HepG2 (cell line): ENCODE results near the gene SEC24A. TPM values are rescaled to one million over a fixed set of nuclear protein-coding genes. Genes with fewer than 3 reads are reported as not detected.
A peak's percentile ranks its signal among the peaks of the same experiment; 100 is the strongest.

ENCODE experiments used
- ATAC-seq: fragments of 200-7000 bp; cut with Tn5 transposase; 3 replicates; pipeline ENCODE4 v1.9.1; 2020; ENCODE audit warnings: mild to moderate bottlenecking, moderate library complexity
- BruUV-seq: library from RNA; stranded (reverse); fragments of 400-500 nt; replicated peaks from 2 replicates; lab custom pipeline; 2021; lab: Mats Ljungman, UMichigan
- CTCF ChIA-PET: fragments of 300-600 bp; formaldehyde crosslinking; extraction: SDS; loops from one replicate; lab custom pipeline; 2021; ENCODE audit warnings: low total read pairs, inconsistent platforms, low intra/inter-chr PET ratio; lab: Yijun Ruan, JAX
- POLR2A ChIA-PET: fragments of 350-600 bp; sonication (Branson Sonifier 250); formaldehyde crosslinking; loops from one replicate; lab custom pipeline; 2020; ENCODE audit warnings: antibody characterized with exemption, inconsistent platforms; lab: Yijun Ruan, JAX
- DNase-seq: peaks from one replicate; pipeline ENCODE4 v3.0.0-alpha.2; 2015; ENCODE audit warnings: low spot score
- FAIRE-seq: peaks from 3 replicates; lab custom pipeline; 2011; peaks lifted over from hg19 to GRCh38; lab: Jason Lieb, UNC
- H2AFZ ChIP-seq: one replicate; pipeline ENCODE4 v1.6.1; 2011; ENCODE audit warnings: low read length, inconsistent platforms
- H3K27ac ChIP-seq: fragments of 300-600 bp; 3 replicates; pipeline ENCODE4 v1.8.0; 2011; ENCODE audit warnings: mixed run types, mild to moderate bottlenecking, mixed read lengths, low read length, inconsistent platforms; ENCODE audit not compliant: insufficient read depth; ENCODE audit errors: extremely low read length
- H3K27me3 ChIP-seq, 2 experiments: fragments of 200-600 bp in 1 of 2; 2 replicates in 1 of 2; 3 replicates in 1 of 2; pipeline versions ENCODE4 v1.6.0 to v1.8.0; 2011; ENCODE audit warnings: low read length in 2 of 2, mild to moderate bottlenecking in 2 of 2, moderate library complexity in 2 of 2, inconsistent platforms in 1 of 2; ENCODE audit not compliant: insufficient read depth in 2 of 2, control insufficient read depth in 1 of 2
- H3K36me3 ChIP-seq, 2 experiments: fragments of 200-600 bp in 1 of 2; replicated peaks in 1 of 2; 2 replicates in 1 of 2; 3 replicates in 1 of 2; pipeline versions ENCODE4 v1.5.1 to v1.8.0; 2011; ENCODE audit warnings: low read length in 2 of 2, inconsistent platforms in 1 of 2; ENCODE audit not compliant: insufficient read depth in 2 of 2, control insufficient read depth in 1 of 2
- H3K4me1 ChIP-seq: 2 replicates; pipeline ENCODE4 v1.5.1; 2012; ENCODE audit warnings: low read length, inconsistent platforms; ENCODE audit not compliant: insufficient read depth
- H3K4me2 ChIP-seq: 2 replicates; pipeline ENCODE4 v1.6.0; 2011; ENCODE audit warnings: low read depth, low read length, inconsistent platforms
- H3K4me3 ChIP-seq, 3 experiments: fragments of 200-600 bp in 1 of 3; sonication (generic), shearing (Covaris generic) in 1 of 3; replicated peaks in 1 of 3; 2 replicates each; pipeline ENCODE4 v1.5.1; 2011 to 2016; ENCODE audit warnings: low read length in 3 of 3, inconsistent platforms in 2 of 3, low read depth in 2 of 3, mild to moderate bottlenecking in 2 of 3, control low read depth in 1 of 3, mixed read lengths in 1 of 3; ENCODE audit not compliant: insufficient read depth in 1 of 3
- H3K79me2 ChIP-seq: one replicate; pipeline ENCODE4 v1.6.1; 2011; ENCODE audit warnings: low read length, inconsistent platforms; ENCODE audit not compliant: insufficient read depth
- H3K9ac ChIP-seq: 2 replicates; pipeline ENCODE4 v1.6.0; 2011; ENCODE audit warnings: mild to moderate bottlenecking, low read depth, low read length, inconsistent platforms; ENCODE audit not compliant: insufficient read depth
- H3K9me3 ChIP-seq: 2 replicates; pipeline ENCODE4 v1.5.1; 2012; ENCODE audit warnings: mild to moderate bottlenecking, low read length
- H4K20me1 ChIP-seq: 2 replicates; pipeline ENCODE4 v1.6.0; 2011; ENCODE audit warnings: inconsistent platforms, mild to moderate bottlenecking, low read length, moderate library complexity; ENCODE audit not compliant: insufficient read depth
- ATF4 ChIP-seq, 2 experiments: fragments of 450-650 bp in 1 of 2; sonication (generic) in 1 of 2; formaldehyde crosslinking; IDR thresholded peaks; 2 replicates each; pipeline versions ENCODE4 v1.5.0 to v1.8.0; 2020 to 2022; ENCODE audit warnings: mild to moderate bottlenecking in 1 of 2, missing genetic modification reagents in 1 of 2
- FOXP4 ChIP-seq: sonication (generic); formaldehyde crosslinking; IDR thresholded peaks from 2 replicates; pipeline ENCODE4 v1.4.0; 2020; ENCODE audit warnings: missing genetic modification reagents
- MEF2D ChIP-seq: sonication (generic); formaldehyde crosslinking; IDR thresholded peaks from 2 replicates; pipeline ENCODE4 v1.5.1; 2020; ENCODE audit warnings: mild to moderate bottlenecking, missing genetic modification reagents
- NCOA2 ChIP-seq: sonication (generic); formaldehyde crosslinking; IDR thresholded peaks from 2 replicates; pipeline ENCODE4 v1.8.0; 2022; ENCODE audit warnings: inconsistent platforms
- NR2F2 ChIP-seq: IDR thresholded peaks from 2 replicates; pipeline ENCODE4 v1.6.1; 2012; ENCODE audit warnings: low read depth, inconsistent platforms, borderline replicate concordance
- PITX1 ChIP-seq: sonication (generic); formaldehyde crosslinking; IDR thresholded peaks from 2 replicates; pipeline ENCODE4 v1.5.1; 2020; ENCODE audit warnings: mild to moderate bottlenecking, missing genetic modification reagents
- RBFOX2 ChIP-seq: fragments of 200-400 bp; formaldehyde crosslinking; IDR thresholded peaks from 2 replicates; pipeline ENCODE4 v1.6.1; 2017; ENCODE audit warnings: low read depth, mild to moderate bottlenecking, low read length
- REPIN1 ChIP-seq: sonication (generic); formaldehyde crosslinking; IDR thresholded peaks from 2 replicates; pipeline ENCODE4 v1.8.0; 2022; ENCODE audit warnings: missing genetic modification reagents, low read depth, mild to moderate bottlenecking, borderline replicate concordance
- SOX13 ChIP-seq, 3 experiments: fragments of 450-650 bp in 1 of 3; sonication (generic) in 1 of 3; formaldehyde crosslinking in 1 of 3; IDR thresholded peaks in 2 of 3; conservative IDR thresholded peaks in 1 of 3; 2 replicates each; pipeline versions ENCODE4 v1.5.0 to v1.6.1; 2016 to 2020; ENCODE audit warnings: antibody characterized with exemption in 1 of 3, mild to moderate bottlenecking in 1 of 3, missing compliant biosample characterization in 1 of 3, missing genetic modification reagents in 1 of 3, moderate library complexity in 1 of 3
- SOX5 ChIP-seq: IDR thresholded peaks from 2 replicates; pipeline ENCODE4 v1.6.1; 2016; ENCODE audit warnings: borderline replicate concordance
- TCF12 ChIP-seq, 2 experiments: fragments of 450-650 bp in 1 of 2; sonication (generic) in 1 of 2; formaldehyde crosslinking in 1 of 2; IDR thresholded peaks; 2 replicates each; pipeline versions ENCODE4 v1.6.1 to v1.8.0; 2017 to 2022; ENCODE audit warnings: antibody characterized with exemption in 1 of 2, mild to moderate bottlenecking in 1 of 2, missing genetic modification reagents in 1 of 2, moderate library complexity in 1 of 2
- ZNF292 ChIP-seq: sonication (generic); formaldehyde crosslinking; IDR thresholded peaks from 2 replicates; pipeline ENCODE4 v1.8.1; 2022; ENCODE audit warnings: mild to moderate bottlenecking, low read depth, missing genetic modification reagents, borderline replicate concordance
- ZNF3 ChIP-seq: IDR thresholded peaks from 2 replicates; pipeline ENCODE4 v1.7.0; 2017; ENCODE audit warnings: inconsistent platforms
- WGBS: methylation state at CpG from one replicate; pipeline ENCODE4 v1.1.6; 2017; ENCODE audit warnings: low lambda C conversion rate; 5-methylcytosine and 5-hydroxymethylcytosine counted together
- in situ Hi-C: cut with HindIII; loops from 2 replicates; pipeline ENCODE4 v1.10.0; 2017; ENCODE audit warnings: low pct_unique_long_range_greater_than_20kb; ENCODE audit not compliant: extremely low pct_ligation_motif_present
- intact Hi-C: fragments of 100-400 bp; cut with micrococcal nuclease; formaldehyde crosslinking; loops from one replicate; pipeline ENCODE4 v1.10.0; 2022; ENCODE audit not compliant: unreplicated experiment
- polyA plus RNA-seq, 8 experiments: library from polyadenylated mRNA; depleted of rRNA in 3 of 8; stranded (reverse) in 7 of 8; unstranded in 1 of 8; fragments of >200 nt; fragmentation: Illumina TruSeq in 4 of 8; extraction: Trizol in 4 of 8; gene quantifications; 2 replicates each; pipeline versions ENCODE4 v1.2.1 to v1.2.3, GENCODE V29; 2011 to 2016; ENCODE audit warnings: low read depth in 4 of 8, missing spikeins in 1 of 8, mixed read lengths in 1 of 8; ENCODE audit not compliant: insufficient read depth in 1 of 8
- total RNA-seq, 5 experiments: library from RNA; depleted of rRNA; stranded (reverse); fragments of >200 nt; fragmentation: Illumina TruSeq; extraction: Trizol; gene quantifications; 2 replicates each; pipeline ENCODE4 v1.2.3, GENCODE V29; 2016; ENCODE audit warnings: low read depth in 1 of 5
- TF ChIP-seq, protein P1 (sequence below): sonication (generic); formaldehyde crosslinking; IDR thresholded peaks from 2 replicates; pipeline ENCODE4 v1.5.0; 2020; ENCODE audit warnings: mild to moderate bottlenecking, low read depth, missing genetic modification reagents, borderline replicate concordance

SEC24A gene
- total and polyA plus RNA-seq, 2 of the 13 experiments (the other 11 are each of a cell fraction or from before 2014, with no cell fraction given), result 30.5 to 56.8 TPM

DNA sequence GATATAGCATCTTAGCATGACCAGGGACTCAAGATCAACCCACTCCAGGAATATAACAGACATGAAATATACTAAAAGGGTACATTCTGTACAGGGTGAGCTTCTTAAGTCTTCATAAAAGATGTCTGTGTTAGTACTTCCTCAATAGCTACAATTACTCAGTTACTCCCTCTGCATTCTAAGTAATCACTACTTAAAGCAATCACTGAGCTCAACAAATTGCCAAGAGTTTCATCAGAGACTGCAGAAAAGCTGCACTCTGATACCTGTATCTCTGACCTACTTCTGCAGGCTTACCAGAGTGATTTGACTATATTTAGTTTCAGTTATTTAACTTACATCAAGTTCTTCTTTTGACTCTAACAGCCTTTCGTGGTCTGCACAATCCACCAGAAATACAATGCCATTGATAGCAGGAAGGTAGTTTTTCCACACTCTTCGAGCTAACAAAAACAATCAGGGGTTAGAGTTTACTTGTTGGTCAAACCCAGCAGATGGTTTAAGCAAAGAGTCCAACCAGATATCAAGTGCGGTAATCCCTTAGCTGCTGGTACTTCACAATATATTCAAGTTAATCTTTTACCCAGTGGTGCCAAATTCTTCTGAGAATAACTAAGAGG, 39.2 kb upstream of the SEC24A start:
- in situ Hi-C loops, result no loop called here
- no peaks in the 10 kb centered on the region for H3K27me3 ChIP-seq
- no peaks in the 10 kb centered on the region for H4K20me1 ChIP-seq
- no peaks in the 10 kb centered on the region for H3K79me2 ChIP-seq
- ATAC-seq, result peak; percentile 78
- H2AFZ ChIP-seq, result no peak overlapping the region
- H3K4me3 ChIP-seq, result no peak overlapping the region
- WGBS, result 46% methylated on average over 3 of the region's 3 CpGs
- intact Hi-C loops, result no loop called here
- H3K36me3 ChIP-seq, result peaks cover 12 to 68% of the 10 kb centered on the region in 2 experiments
- no TSS peak for BruUV-seq
- no peak overlapping the region for H3K4me2 ChIP-seq
- DNase-seq, result no peak
- ChIA-PET POLR2A (interaction anchor here (0.6 to 1.6 kb wide), 7 partner anchors 12 to 358 kb away, joined by 3 to 6 read pairs (median 4); partner anchors contain the start of genes SAR1B and SEC24A), CTCF (no interaction called here)
- no peaks in the 10 kb centered on the region for H3K9me3 ChIP-seq
- FAIRE-seq, result peak; percentile 83
- peak overlapping the region; percentile 28 for H3K27ac ChIP-seq
- no peak overlapping the region for H3K9ac ChIP-seq
- H3K4me1 ChIP-seq, result peaks cover 12% of the 10 kb centered on the region; the same call in 1 of the 2 replicates
- TF ChIP-seq SOX5 (CRISPR knock-in tag) (peak; percentile 19; the same call in 1 of the 2 replicates), ATF4 (CRISPR knock-in tag; IDR thresholded peaks at IDR 0.05) (0 out of 4 replicates have a peak, but pooled peaks of 1 of the 2 experiments have one; percentile 46), PITX1 (CRISPR knock-in tag) (0 out of 2 replicates have a peak, but pooled peaks have one; percentile 37), RBFOX2 (no peak), FOXP4 (CRISPR knock-in tag) (no peak), TCF12 (IDR thresholded peaks at IDR 0.05) (no peak), TCF12 (CRISPR knock-in tag; IDR thresholded peaks at IDR 0.05) (no peak), MEF2D (CRISPR knock-in tag) (no peak), NCOA2 (0 out of 2 replicates have a peak, but pooled peaks have one; percentile 15), ZNF3 (no peak), ZNF292 (CRISPR knock-in tag) (no peak), SOX13 (IDR thresholded peaks at IDR 0.05) (no peak), SOX13 (CRISPR knock-in tag; conservative IDR thresholded peaks at IDR 0.05 in 1 of 2, IDR thresholded peaks at IDR 0.05 in 1 of 2) (0 out of 4 replicates have a peak, but pooled peaks of 1 of the 2 experiments have one; percentile 9), NR2F2 (0 out of 2 replicates have a peak, but pooled peaks have one; percentile 30), REPIN1 (CRISPR knock-in tag) (no peak)
- TF ChIP-seq, protein P1, sequence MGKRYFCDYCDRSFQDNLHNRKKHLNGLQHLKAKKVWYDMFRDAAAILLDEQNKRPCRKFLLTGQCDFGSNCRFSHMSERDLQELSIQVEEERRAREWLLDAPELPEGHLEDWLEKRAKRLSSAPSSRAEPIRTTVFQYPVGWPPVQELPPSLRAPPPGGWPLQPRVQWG (CRISPR knock-in tag), result no peak
